HUES64 (cell line): ENCODE results near the gene GZF1.
A peak's percentile ranks its signal among the peaks of the same experiment; 100 is the strongest.

ENCODE experiments used
- H3K27ac ChIP-seq: 2 replicates; pipeline ENCODE4 v1.7.0; 2013; ENCODE audit warnings: low read depth, low read length, inconsistent platforms
- H3K27me3 ChIP-seq: 2 replicates; pipeline ENCODE4 v1.6.1; 2013; ENCODE audit warnings: mild to moderate bottlenecking, low read length; ENCODE audit not compliant: insufficient read depth
- H3K36me3 ChIP-seq: 2 replicates; pipeline ENCODE4 v1.6.1; 2013; ENCODE audit warnings: mild to moderate bottlenecking, low read length; ENCODE audit not compliant: insufficient read depth
- H3K4me1 ChIP-seq: 2 replicates; pipeline ENCODE4 v1.6.1; 2013; ENCODE audit warnings: mild to moderate bottlenecking, low read length, moderate library complexity; ENCODE audit not compliant: insufficient read depth
- H3K4me3 ChIP-seq: 2 replicates; pipeline ENCODE4 v1.5.1; 2013; ENCODE audit warnings: mild to moderate bottlenecking, low read length, moderate library complexity
- H3K9ac ChIP-seq: 2 replicates; pipeline ENCODE4 v1.6.1; 2013; ENCODE audit warnings: mild to moderate bottlenecking, low read depth, low read length
- H3K9me3 ChIP-seq: 2 replicates; pipeline ENCODE4 v1.6.1; 2013; ENCODE audit warnings: low read depth, low read length; ENCODE audit not compliant: insufficient read depth
- whole genome bisulfite sequencing: fragments of 150-250, 120-280 bp; methylation state at CpG from one replicate; pipeline ENCODE4 v1.1.7; 2013; ENCODE audit warnings: missing lambda C conversion rate; 5-methylcytosine and 5-hydroxymethylcytosine counted together

The GZF1 gene

GRCh38 chr20:23412026-23412425 is 50.0 kb downstream of the GZF1 start:
- Histone ChIP-seq H3K9me3 (no peaks in the 10 kb centered on the region), H3K4me1 (peaks cover 9% of the 10 kb centered on the region), H3K27me3 (no peaks in the 10 kb centered on the region), H3K36me3 (no peaks in the 10 kb centered on the region), H3K4me3 (no peak overlapping the region), H3K27ac (no peak overlapping the region; the same call in 1 of the 2 replicates), H3K9ac (no peak overlapping the region)
- 87% methylated on average over 1 of the region's 1 CpG for WGBS

- WGBS, result 94% methylated on average over 1 of the region's 3 CpGs
- no peak overlapping the region for H3K4me3 ChIP-seq
- no peak overlapping the region for H3K9ac ChIP-seq
- no peaks in the 10 kb centered on the region for H3K36me3 ChIP-seq
- H3K9me3 ChIP-seq, result no peaks in the 10 kb centered on the region
- no peak overlapping the region for H3K27ac ChIP-seq
- H3K27me3 ChIP-seq, result no peaks in the 10 kb centered on the region
- peaks cover 9% of the 10 kb centered on the region for H3K4me1 ChIP-seq
Observed at GRCh38 chr20:23413862-23414422, 52.0 kb downstream of the GZF1 start.

- Histone ChIP-seq H3K27ac (no peak overlapping the region), H3K4me3 (no peak overlapping the region), H3K27me3 (no peaks in the 10 kb centered on the region), H3K36me3 (no peaks in the 10 kb centered on the region), H3K9ac (no peak overlapping the region), H3K4me1 (peaks cover 10% of the 10 kb centered on the region), H3K9me3 (no peaks in the 10 kb centered on the region)
- WGBS, result 100% methylated on average over 1 of the region's 1 CpG
Observed at GRCh38 chr20:23414526-23415188, 52.7 kb downstream of the GZF1 start.

GRCh38 chr20:23415555-23415954 is 53.6 kb downstream of the GZF1 start:
- no peaks in the 10 kb centered on the region for H3K9me3 ChIP-seq
- H3K27ac ChIP-seq, result no peak overlapping the region
- no peaks in the 10 kb centered on the region for H3K27me3 ChIP-seq
- no peak overlapping the region for H3K4me3 ChIP-seq
- H3K4me1 ChIP-seq, result peaks cover 6% of the 10 kb centered on the region
- H3K36me3 ChIP-seq, result no peaks in the 10 kb centered on the region
- WGBS, result 98% methylated on average over 5 of the region's 5 CpGs
- H3K9ac ChIP-seq, result no peak overlapping the region

GRCh38 chr20:23415959-23416583 is 54.1 kb downstream of the GZF1 start:
- no peaks in the 10 kb centered on the region for H3K27me3 ChIP-seq
- H3K27ac ChIP-seq, result no peak overlapping the region
- no peak overlapping the region for H3K9ac ChIP-seq
- 92% methylated on average over 5 of the region's 6 CpGs for WGBS
- H3K4me3 ChIP-seq, result no peak overlapping the region
- H3K9me3 ChIP-seq, result no peaks in the 10 kb centered on the region
- H3K36me3 ChIP-seq, result no peaks in the 10 kb centered on the region
- peaks cover 6% of the 10 kb centered on the region for H3K4me1 ChIP-seq

- no peaks in the 10 kb centered on the region for H3K36me3 ChIP-seq
- no peaks in the 10 kb centered on the region for H3K9me3 ChIP-seq
- H3K4me3 ChIP-seq, result no peak overlapping the region
- no peaks in the 10 kb centered on the region for H3K27me3 ChIP-seq
- H3K4me1 ChIP-seq, result peaks cover 9% of the 10 kb centered on the region
- no peak overlapping the region for H3K9ac ChIP-seq
- no peak overlapping the region for H3K27ac ChIP-seq
Observed at GRCh38 chr20:23417861-23418260, 55.9 kb downstream of the GZF1 start.

GRCh38 chr20:23419657-23419994 is 57.6 kb downstream of the GZF1 start:
- no peak overlapping the region for H3K27ac ChIP-seq
- WGBS, result 68% methylated on average over 5 of the region's 5 CpGs
- H3K4me3 ChIP-seq, result peak overlapping the region; percentile 88
- peaks cover 9% of the 10 kb centered on the region for H3K4me1 ChIP-seq
- H3K9me3 ChIP-seq, result no peaks in the 10 kb centered on the region
- H3K27me3 ChIP-seq, result no peaks in the 10 kb centered on the region
- H3K9ac ChIP-seq, result no peak overlapping the region
- H3K36me3 ChIP-seq, result no peaks in the 10 kb centered on the region

GRCh38 chr20:23419995-23420901 is 58.3 kb downstream of the GZF1 start:
- Histone ChIP-seq H3K27ac (no peak overlapping the region; the same call in 1 of the 2 replicates), H3K4me3 (peak overlapping the region; percentile 88), H3K27me3 (no peaks in the 10 kb centered on the region), H3K36me3 (no peaks in the 10 kb centered on the region), H3K9me3 (peaks cover 2% of the 10 kb centered on the region), H3K9ac (peak overlapping the region; percentile 76), H3K4me1 (peaks cover 9% of the 10 kb centered on the region)
- WGBS, result 2% methylated on average over 58 of the region's 58 CpGs

- H3K36me3 ChIP-seq, result no peaks in the 10 kb centered on the region
- H3K27ac ChIP-seq, result peak within 1 kb of the TSS; percentile 51; the same call in 1 of the 2 replicates
- no peaks in the 10 kb centered on the region for H3K27me3 ChIP-seq
- H3K4me1 ChIP-seq, result peaks cover 9% of the 10 kb centered on the region
- peak within 1 kb of the TSS; percentile 88 for H3K4me3 ChIP-seq
- peak within 1 kb of the TSS; percentile 76 for H3K9ac ChIP-seq
- H3K9me3 ChIP-seq, result peaks cover 6% of the 10 kb centered on the region
- 1% methylated on average over 64 of the region's 64 CpGs for WGBS
Observed at GRCh38 chr20:23420943-23421931, 59.3 kb downstream of the GZF1 start, which contains the start of gene NAPB. Gene NAPB (minus strand): TSS chr20:23421488. CDS start chr20:23421402, 86 bp downstream.
